ACHN (cell line): Measurements from ENCODE around the gene WDR1.

ENCODE experiments used
- DNase-seq: peaks from one replicate; pipeline ENCODE4 v3.0.0-alpha.2; 2015
- in situ Hi-C: cut with HindIII; loops from 2 replicates; pipeline ENCODE4 v1.10.0; 2017; ENCODE audit warnings: low sequenced_read_pairs, low pct_ligation_motif_present, low pct_unique_long_range_greater_than_20kb

The WDR1 gene

GRCh38 chr4:10035130-10035529 is 81.5 kb downstream of the WDR1 start:
- DNase-seq: no peak
- in situ Hi-C loops: no loop called here

GRCh38 chr4:10034612-10035104 is 81.9 kb downstream of the WDR1 start:
- in situ Hi-C loops: no loop called here
- no peak for DNase-seq

- no peak for DNase-seq
- in situ Hi-C loops: no loop called here
These were observed 82.5 kb downstream of the WDR1 start for GRCh38 chr4:10034136-10034535.

- no peak for DNase-seq
- in situ Hi-C loops: no loop called here
These were observed 83.3 kb downstream of the WDR1 start for GRCh38 chr4:10033191-10033881.

GRCh38 chr4:10032625-10033024 is 84.0 kb downstream of the WDR1 start:
- in situ Hi-C loops: no loop called here
- peak; percentile 8 for DNase-seq

GRCh38 chr4:10031668-10032590 is 84.7 kb downstream of the WDR1 start:
- in situ Hi-C loops: no loop called here
- no peak for DNase-seq

- in situ Hi-C loops: no loop called here
- DNase-seq: no peak
These were observed 85.5 kb downstream of the WDR1 start for GRCh38 chr4:10030972-10031667.

GRCh38 chr4:10029403-10029802 is 87.2 kb downstream of the WDR1 start:
- DNase-seq: no peak
- in situ Hi-C loops: no loop called here

GRCh38 chr4:10028910-10029309 is 87.7 kb downstream of the WDR1 start:
- in situ Hi-C loops: no loop called here
- DNase-seq: no peak

GRCh38 chr4:10026485-10026884 is 90.1 kb downstream of the WDR1 start:
- in situ Hi-C loops: no loop called here
- no peak for DNase-seq

GRCh38 chr4:10025230-10025806 is 91.3 kb downstream of the WDR1 start:
- no peak for DNase-seq

More at GRCh38 chr4:10025230-10025806, 91.3 kb downstream of the WDR1 start:
- in situ Hi-C loops: no loop called here
